ENCODE data around the gene IL17RC. TPM values are rescaled to one million over a fixed set of nuclear protein-coding genes. Genes with fewer than 3 reads are reported as not detected.

IL17RC gene
- total RNA-seq, 1 experiment from 2014 or later: 45.0 TPM

DNA sequence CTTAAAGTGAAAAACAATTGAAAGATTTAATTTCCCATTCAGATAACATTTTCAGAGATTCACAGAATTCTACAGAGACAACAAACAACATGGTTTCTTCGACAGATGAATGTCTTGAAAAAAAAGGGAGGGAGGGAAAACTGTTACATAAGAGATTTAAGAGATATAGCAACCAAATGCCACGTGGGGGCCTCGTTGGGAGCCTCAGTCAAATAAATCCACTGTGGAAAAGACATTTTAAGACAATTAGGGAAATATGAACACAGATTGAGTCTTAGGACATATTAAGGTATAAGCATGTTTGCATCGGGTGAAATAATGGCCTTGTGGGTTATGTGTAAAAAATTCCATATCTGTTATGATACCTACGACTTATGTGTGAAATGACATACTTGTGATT is 40.3 kb downstream of the IL17RC start:
- Histone ChIP-seq H3K4me3 (no peak overlapping the region), H3F3A (ENCODE audit: insufficient read depth, low read depth) (peaks cover 26% of the 10 kb centered on the region; the same call in 1 of the 2 replicates), H3K79me2 (ENCODE audit: low read depth) (no peaks in the 10 kb centered on the region), H3K27ac (no peak overlapping the region), H3K4me1 (replicated peaks; ENCODE audit: insufficient read depth) (peaks cover 14% of the 10 kb centered on the region), H3K4me2 (no peak overlapping the region), H3K27me3 (ENCODE audit: insufficient read depth, low read depth) (no peaks in the 10 kb centered on the region), H3K9me3 (ENCODE audit: insufficient read depth, low read depth) (no peaks in the 10 kb centered on the region), H3K36me3 (ENCODE audit: low read depth) (no peaks in the 10 kb centered on the region), H4K20me1 (ENCODE audit: insufficient read depth) (no peaks in the 10 kb centered on the region), H2AFZ (no peak overlapping the region), H3K9me2 (ENCODE audit: insufficient read depth) (no peaks in the 10 kb centered on the region)
- CTCF ChIA-PET: no interaction called here
- POLR2A ChIA-PET (ENCODE audit: unreplicated experiment): no interaction called here
- no peak for TF ChIP-seq EZH2 (IDR thresholded peaks at IDR 0.05; ENCODE audit: low read depth)
- TF ChIP-seq, protein P1, sequence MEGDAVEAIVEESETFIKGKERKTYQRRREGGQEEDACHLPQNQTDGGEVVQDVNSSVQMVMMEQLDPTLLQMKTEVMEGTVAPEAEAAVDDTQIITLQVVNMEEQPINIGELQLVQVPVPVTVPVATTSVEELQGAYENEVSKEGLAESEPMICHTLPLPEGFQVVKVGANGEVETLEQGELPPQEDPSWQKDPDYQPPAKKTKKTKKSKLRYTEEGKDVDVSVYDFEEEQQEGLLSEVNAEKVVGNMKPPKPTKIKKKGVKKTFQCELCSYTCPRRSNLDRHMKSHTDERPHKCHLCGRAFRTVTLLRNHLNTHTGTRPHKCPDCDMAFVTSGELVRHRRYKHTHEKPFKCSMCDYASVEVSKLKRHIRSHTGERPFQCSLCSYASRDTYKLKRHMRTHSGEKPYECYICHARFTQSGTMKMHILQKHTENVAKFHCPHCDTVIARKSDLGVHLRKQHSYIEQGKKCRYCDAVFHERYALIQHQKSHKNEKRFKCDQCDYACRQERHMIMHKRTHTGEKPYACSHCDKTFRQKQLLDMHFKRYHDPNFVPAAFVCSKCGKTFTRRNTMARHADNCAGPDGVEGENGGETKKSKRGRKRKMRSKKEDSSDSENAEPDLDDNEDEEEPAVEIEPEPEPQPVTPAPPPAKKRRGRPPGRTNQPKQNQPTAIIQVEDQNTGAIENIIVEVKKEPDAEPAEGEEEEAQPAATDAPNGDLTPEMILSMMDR (conservative IDR thresholded peaks at IDR 0.05): no peak
- no TSS peak for BruUV-seq (replicated peaks)
- intact Hi-C loops (cut with micrococcal nuclease; ENCODE audit: unreplicated experiment): no loop called here
- no peak for DNase-seq

DNA sequence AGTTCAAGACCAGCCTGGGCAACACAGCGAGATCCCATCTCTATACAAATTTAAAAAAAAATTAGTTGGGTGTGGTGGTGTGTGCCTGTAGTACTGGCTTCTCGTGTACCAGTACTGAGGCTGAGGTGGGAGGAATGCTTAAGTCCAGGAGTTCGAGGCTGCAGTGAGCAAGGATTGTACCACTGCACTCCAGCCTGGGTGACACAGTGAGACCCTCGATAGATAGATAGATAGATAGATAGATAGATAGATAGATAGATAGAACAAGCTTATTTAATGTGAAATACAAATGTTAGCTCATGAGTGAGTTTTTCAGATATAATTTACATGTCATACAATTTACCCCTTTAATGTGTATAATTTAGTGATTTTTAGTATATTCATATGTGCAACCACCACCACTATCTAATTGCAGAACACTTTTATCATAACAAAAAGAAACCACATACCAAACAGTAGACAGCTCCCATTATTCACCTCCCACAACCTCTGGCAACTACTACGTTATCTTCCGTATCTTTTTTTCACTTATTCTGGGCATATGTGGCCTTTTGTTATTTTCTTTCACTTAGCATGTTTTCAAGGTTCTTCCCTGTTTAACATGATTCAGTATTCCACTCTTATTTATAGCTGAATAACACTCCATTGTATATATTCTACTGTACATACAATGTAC is 48.4 kb downstream of the IL17RC start:
- DNase-seq: no peak
- no TSS peak for BruUV-seq (replicated peaks)
- H3K9me3 ChIP-seq (ENCODE audit: insufficient read depth, low read depth): no peaks in the 10 kb centered on the region
- H3F3A ChIP-seq (ENCODE audit: insufficient read depth, low read depth): peaks cover 32% of the 10 kb centered on the region
- H4K20me1 ChIP-seq (ENCODE audit: insufficient read depth): no peaks in the 10 kb centered on the region
- intact Hi-C loops (cut with micrococcal nuclease; ENCODE audit: unreplicated experiment): no loop called here
- no peaks in the 10 kb centered on the region for H3K79me2 ChIP-seq (ENCODE audit: low read depth)
- H3K4me3 ChIP-seq: no peak overlapping the region
- no peaks in the 10 kb centered on the region; the same call in 1 of the 2 replicates for H3K9me2 ChIP-seq (ENCODE audit: insufficient read depth)
- CTCF ChIA-PET: interaction anchor here (0.6 kb wide), 4 partner anchors 19 to 233 kb away, joined by 3 to 4 read pairs (median 4); no protein-coding TSS in a partner anchor
- peaks cover 15% of the 10 kb centered on the region for H3K4me1 ChIP-seq (replicated peaks; ENCODE audit: insufficient read depth)
- TF ChIP-seq EZH2 (IDR thresholded peaks at IDR 0.05; ENCODE audit: low read depth): no peak
- TF ChIP-seq, protein P1 (conservative IDR thresholded peaks at IDR 0.05): no peak
- no peak overlapping the region for H2AFZ ChIP-seq
- POLR2A ChIA-PET (ENCODE audit: unreplicated experiment): interaction anchor here (0.6 to 0.8 kb wide), 2 partner anchors 59 to 81 kb away, joined by 3 to 4 read pairs; no protein-coding TSS in a partner anchor
- H3K36me3 ChIP-seq (ENCODE audit: low read depth): peaks cover 28% of the 10 kb centered on the region
- H3K4me2 ChIP-seq: no peak overlapping the region
- no peaks in the 10 kb centered on the region for H3K27me3 ChIP-seq (ENCODE audit: insufficient read depth, low read depth)
- no peak overlapping the region for H3K27ac ChIP-seq

DNA sequence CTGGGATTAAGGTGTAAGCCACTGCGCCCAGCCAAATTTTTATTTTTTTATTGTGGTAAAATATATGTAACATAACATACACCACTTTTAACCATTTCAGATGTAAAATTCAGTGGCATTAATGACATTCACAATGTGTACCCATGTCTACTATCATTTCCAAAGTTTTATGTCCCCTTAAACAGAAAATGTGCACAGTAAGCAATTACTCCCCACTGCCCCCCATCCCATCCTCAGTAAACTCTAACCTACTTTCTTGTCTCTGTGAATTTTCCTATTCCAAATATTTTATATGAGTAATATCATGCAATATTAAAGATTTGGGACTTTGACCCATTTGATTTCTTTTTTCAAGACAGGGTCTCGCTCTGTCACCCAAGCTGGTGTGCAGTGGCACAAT is 49.9 kb downstream of the IL17RC start:
- no peak overlapping the region for H3K4me3 ChIP-seq
- ChIA-PET CTCF (no interaction called here), POLR2A (ENCODE audit: unreplicated experiment) (no interaction called here)
- no peaks in the 10 kb centered on the region for H3K27me3 ChIP-seq (ENCODE audit: insufficient read depth, low read depth)
- TF ChIP-seq EZH2 (IDR thresholded peaks at IDR 0.05; ENCODE audit: low read depth): no peak
- TF ChIP-seq, protein P1 (conservative IDR thresholded peaks at IDR 0.05): no peak
- DNase-seq: no peak
- peaks cover 42% of the 10 kb centered on the region for H3F3A ChIP-seq (ENCODE audit: insufficient read depth, low read depth)
- no peaks in the 10 kb centered on the region for H3K9me3 ChIP-seq (ENCODE audit: insufficient read depth, low read depth)
- no peaks in the 10 kb centered on the region for H4K20me1 ChIP-seq (ENCODE audit: insufficient read depth)
- no TSS peak for BruUV-seq (replicated peaks)
- H3K27ac ChIP-seq: no peak overlapping the region
- H3K36me3 ChIP-seq (ENCODE audit: low read depth): peaks cover 38% of the 10 kb centered on the region
- no peak overlapping the region for H3K4me2 ChIP-seq
- intact Hi-C loops (cut with micrococcal nuclease; ENCODE audit: unreplicated experiment): no loop called here
- no peaks in the 10 kb centered on the region for H3K79me2 ChIP-seq (ENCODE audit: low read depth)
- H3K4me1 ChIP-seq (replicated peaks; ENCODE audit: insufficient read depth): peaks cover 30% of the 10 kb centered on the region
- H3K9me2 ChIP-seq (ENCODE audit: insufficient read depth): no peaks in the 10 kb centered on the region; the same call in 1 of the 2 replicates
- H2AFZ ChIP-seq: no peak overlapping the region

All from PC-9 (cell line).